Testis (tissue), 3 donors: ENCODE results near the gene RTBDN. TPM values are rescaled to one million over a fixed set of nuclear protein-coding genes. Genes with fewer than 3 reads are reported as not detected.
"Not testable (repeated sequence)": the region's sequence is repeated elsewhere in the genome, so short reads cannot be mapped to it uniquely, and the experiment has no call there.

Source experiments
- DNase-seq: peaks from one replicate; pipeline ENCODE4 v3.0.0-alpha.2; 2019
- H3K27ac ChIP-seq, 2 donors: fragments of 200-600 bp; sonication (generic); one replicate each; pipeline ENCODE4 v1.5.1; 2019
- H3K27me3 ChIP-seq: fragments of 200-600 bp; sonication (generic); one replicate; pipeline ENCODE4 v1.5.1; 2019
- H3K36me3 ChIP-seq: fragments of 200-600 bp; sonication (generic); one replicate; pipeline ENCODE4 v1.5.1; 2017; ENCODE audit warnings: low read depth; ENCODE audit errors: missing control alignments
- H3K4me1 ChIP-seq: fragments of 200-600 bp; sonication (generic); one replicate; pipeline ENCODE4 v1.5.1; 2019
- H3K4me3 ChIP-seq, 2 donors: fragments of 200-600 bp; sonication (generic); one replicate each; pipeline ENCODE4 v1.5.1; 2017 to 2019
- H3K9me3 ChIP-seq: fragments of 200-600 bp; sonication (generic); one replicate; pipeline ENCODE4 v1.5.1; 2017
- CTCF ChIP-seq, 3 experiments: fragments of 450-650 bp in 2 of 3; fragments of 200-600 bp in 1 of 3; sonication (generic) in 1 of 3; IDR thresholded peaks; one replicate each; pipeline ENCODE4 v1.5.1; 2016 to 2019; ENCODE audit warnings: antibody characterized with exemption in 3 of 3, mild to moderate bottlenecking in 2 of 3, moderate library complexity in 1 of 3
- POLR2A ChIP-seq: fragments of 450-650 bp; IDR thresholded peaks from one replicate; pipeline ENCODE4 v1.6.1; 2017; ENCODE audit warnings: antibody characterized with exemption, mild to moderate bottlenecking, moderate library complexity
- whole genome bisulfite sequencing, 2 donors: methylation state at CpG; one replicate each; pipeline ENCODE4 v1.1.5; 2018; 5-methylcytosine and 5-hydroxymethylcytosine counted together
- intact Hi-C: fragments of 100-400 bp; cut with DNase I; formaldehyde crosslinking; loops from one replicate; pipeline ENCODE4 v1.15.1; 2023; ENCODE audit warnings: low total_unique reads
- polyA plus RNA-seq: library from polyadenylated mRNA; stranded (reverse); fragments of 350-450 nt; fragmentation: Illumina TruSeq; extraction: RNeasy Lipid Tissue Mini Kit (QIAGEN cat#74804); gene quantifications from one replicate; pipeline ENCODE4 v1.2.3, GENCODE V29; 2014; ENCODE audit warnings: low read depth, low replicate concordance; ENCODE audit not compliant: insufficient read depth
- total RNA-seq, 2 donors: library from RNA; depleted of rRNA; stranded (reverse); fragments of >200 nt; gene quantifications; one replicate each; pipeline ENCODE4 v1.2.3, GENCODE V29; 2016

RTBDN gene
- total and polyA plus RNA-seq, 3 donors from 2014 or later = 3.7 to 5.1 (median 3.8) TPM

GRCh38 chr19:12828494-12828893, 5.9 kb downstream of the RTBDN start:
- 10 to 32% methylated on average over 21 to 23 of the region's 23 CpGs for WGBS, 2 donors
- no peak overlapping the region for H3K27ac ChIP-seq
- intact Hi-C loops = no loop called here

GRCh38 chr19:12825254-12826131, 8.9 kb downstream of the RTBDN start:
- 5 to 6% methylated on average over 20 to 38 of the region's 46 CpGs for WGBS, 2 donors
- Histone ChIP-seq H3K27ac (no peak overlapping the region), H3K27me3 (no peaks in the 10 kb centered on the region), H3K36me3 (no peaks in the 10 kb centered on the region), H3K4me1 (no peaks in the 10 kb centered on the region), H3K4me3 (peak overlapping the region; percentile 17 to 34), H3K9me3 (no peaks in the 10 kb centered on the region)
- TF ChIP-seq POLR2A = no peak
- no peak for TF ChIP-seq CTCF (IDR thresholded peaks at IDR 0.05)
- intact Hi-C loops = no loop called here
- DNase-seq = no peak

More at GRCh38 chr19:12828494-12828893, 5.9 kb downstream of the RTBDN start:
- H3K36me3 ChIP-seq = no peaks in the 10 kb centered on the region
- H3K4me1 ChIP-seq = no peaks in the 10 kb centered on the region
- H3K9me3 ChIP-seq = no peaks in the 10 kb centered on the region
- no peak overlapping the region for H3K4me3 ChIP-seq
- no peaks in the 10 kb centered on the region for H3K27me3 ChIP-seq
- TF ChIP-seq CTCF (IDR thresholded peaks at IDR 0.05) = no peak
- no peak for TF ChIP-seq POLR2A
- no peak for DNase-seq

GRCh38 chr19:12821761-12822160, 12.6 kb downstream of the RTBDN start:
- intact Hi-C loops = no loop called here
- Histone ChIP-seq H3K4me3 (no peak overlapping the region), H3K9me3 (no peaks in the 10 kb centered on the region), H3K36me3 (no peaks in the 10 kb centered on the region), H3K4me1 (no peaks in the 10 kb centered on the region), H3K27me3 (no peaks in the 10 kb centered on the region), H3K27ac (no peak overlapping the region)
- no peak for DNase-seq
- TF ChIP-seq POLR2A (no peak), CTCF (IDR thresholded peaks at IDR 0.05) (no peak)
- 94 to 97% methylated on average over 2 of the region's 2 CpGs for WGBS, 2 donors

GRCh38 chr19:12817810-12818209, 16.6 kb downstream of the RTBDN start:
- H3K4me3 ChIP-seq, H3K27ac ChIP-seq, H3K27me3 ChIP-seq, H3K9me3 ChIP-seq, DNase-seq, H3K4me1 ChIP-seq, intact Hi-C loops, H3K36me3 ChIP-seq: not testable (repeated sequence)
- 91 to 94% methylated on average over 11 of the region's 11 CpGs for WGBS, 2 donors

- H3K4me3 ChIP-seq, H3K4me1 ChIP-seq, H3K27ac ChIP-seq, DNase-seq, intact Hi-C loops, H3K27me3 ChIP-seq, H3K9me3 ChIP-seq, H3K36me3 ChIP-seq: not testable (repeated sequence)
- 90 to 95% methylated on average over 6 of the region's 6 CpGs for WGBS, 2 donors
These were observed 17.2 kb downstream of the RTBDN start for GRCh38 chr19:12817188-12817587.

- no peak for DNase-seq
- Histone ChIP-seq H3K27me3 (no peaks in the 10 kb centered on the region), H3K9me3 (no peaks in the 10 kb centered on the region), H3K4me3 (no peak overlapping the region), H3K36me3 (no peaks in the 10 kb centered on the region), H3K27ac (no peak overlapping the region), H3K4me1 (no peaks in the 10 kb centered on the region)
- intact Hi-C loops = no loop called here
- TF ChIP-seq CTCF (IDR thresholded peaks at IDR 0.05) = no peak
- no peak for TF ChIP-seq POLR2A
- WGBS, 2 donors = 91 to 97% methylated on average over 7 of the region's 7 CpGs
These were observed 19.3 kb downstream of the RTBDN start for GRCh38 chr19:12815088-12815487.
